HPDE6-E6E7 (cell line): Measurements from ENCODE around the gene BCL2L1.

Source experiments
- DNase-seq: peaks from one replicate; pipeline ENCODE4 v3.0.0; 2011; ENCODE audit warnings: missing footprints; ENCODE audit errors: extremely low spot score

The BCL2L1 gene

GRCh38 chr20:31708736-31709534 lies 13.7 kb downstream of the BCL2L1 start:
- DNase-seq: no peak

GRCh38 chr20:31707994-31708735 lies 14.5 kb downstream of the BCL2L1 start:
- DNase-seq: no peak

GRCh38 chr20:31707258-31707615 lies 15.4 kb downstream of the BCL2L1 start:
- no peak for DNase-seq

- DNase-seq: no peak
Observed at GRCh38 chr20:31706607-31707257, 15.9 kb downstream of the BCL2L1 start.

- DNase-seq: no peak
Observed at GRCh38 chr20:31705598-31706597, 16.8 kb downstream of the BCL2L1 start.

GRCh38 chr20:31705191-31705590 lies 17.5 kb downstream of the BCL2L1 start:
- DNase-seq: no peak

- DNase-seq: peak; percentile 95
Observed at GRCh38 chr20:31704225-31705119, 18.2 kb downstream of the BCL2L1 start.

GRCh38 chr20:31701591-31701990 lies 21.1 kb downstream of the BCL2L1 start:
- no peak for DNase-seq

- no peak for DNase-seq
Observed at GRCh38 chr20:31700747-31701146, 21.9 kb downstream of the BCL2L1 start.

GRCh38 chr20:31699801-31700728 lies 22.6 kb downstream of the BCL2L1 start:
- no peak for DNase-seq

- DNase-seq: peak; percentile 100
Observed at GRCh38 chr20:31698803-31699718, 23.6 kb downstream of the BCL2L1 start.

- DNase-seq: no peak
Observed at GRCh38 chr20:31698243-31698802, 24.3 kb downstream of the BCL2L1 start.

- no peak for DNase-seq
Observed at GRCh38 chr20:31695849-31696804, 26.5 kb downstream of the BCL2L1 start.

GRCh38 chr20:31694842-31695593 lies 27.6 kb downstream of the BCL2L1 start:
- DNase-seq: no peak

GRCh38 chr20:31693987-31694661 lies 28.5 kb downstream of the BCL2L1 start:
- no peak for DNase-seq
